Motor neuron (in vitro differentiated cells): Measurements from ENCODE around the gene TH. TPM values are rescaled to one million over a fixed set of nuclear protein-coding genes. Genes with fewer than 3 reads are reported as not detected.
"Not testable (repeated sequence)": the region's sequence is repeated elsewhere in the genome, so short reads cannot be mapped to it uniquely, and the experiment has no call there.

Experiments used
- ATAC-seq, 8 experiments: fragments of 200-7000 bp; cut with Tn5 transposase; replicated peaks in 6 of 8; 2 replicates each; pipeline ENCODE4 v1.8.0; 2021; ENCODE audit warnings: mild to moderate bottlenecking in 8 of 8, moderate library complexity in 8 of 8
- H3K27ac ChIP-seq, 2 donors: fragments of 250-450 bp; sonication (Bioruptor Pico); 2 replicates each; pipeline ENCODE4 v1.9.0; 2021; ENCODE audit warnings: antibody characterized with exemption in 2 of 2, mild to moderate bottlenecking in 2 of 2, moderate library complexity in 1 of 2
- H3K4me1 ChIP-seq, 2 donors: fragments of 250-450 bp; sonication (Bioruptor Pico); replicated peaks in 1 of 2; 2 replicates each; pipeline ENCODE4 v1.6.1; 2021; ENCODE audit warnings: antibody characterized with exemption in 2 of 2, mild to moderate bottlenecking in 2 of 2, moderate library complexity in 1 of 2
- H3K4me3 ChIP-seq, 5 donors: fragments of 250-450 bp; sonication (Bioruptor Pico); 2 replicates each; pipeline ENCODE4 v1.9.0; 2021; ENCODE audit warnings: antibody characterized with exemption in 5 of 5, mild to moderate bottlenecking in 5 of 5, moderate library complexity in 4 of 5
- WGBS, 10 experiments: fragments of 450-650 bp; shearing (Covaris generic); methylation state at CpG; one replicate each; pipeline ENCODE4 v1.0.0; 2022; 5-methylcytosine and 5-hydroxymethylcytosine counted together
- in situ Hi-C, 9 experiments: fragments of 400-800 bp; cut with MboI; loops; one replicate each; pipeline ENCODE4 v1.15.0; 2021; ENCODE audit warnings: low sequenced_read_pairs in 9 of 9, low pct_unique_long_range_greater_than_20kb in 2 of 9; ENCODE audit not compliant: unreplicated experiment in 9 of 9
- total RNA-seq, 8 experiments: library from RNA; unstranded; fragments of 300-600 nt; gene quantifications; 2 replicates each; pipeline versions ENCODE4 v1.2.3 to v1.2.4, GENCODE V29; 2022

TH gene
- total RNA-seq, 8 experiments from 2014 or later, result 0.50 to 2.2 (median 0.60) TPM; not detected in 1

GRCh38 chr11:2198621-2199365 lies 27.2 kb upstream of the TH start:
- no peak for ATAC-seq
- WGBS, 10 experiments, result 83 to 100% (median 100%) methylated on average over 1 to 14 of the region's 21 CpGs; no CpG with 5 or more reads in 7 of the 10 experiments
- in situ Hi-C loops, result loop anchor here in 8 of 9 experiments (10.0 to 25.0 kb wide), 4 partner anchors 214 to 689 kb away; partner anchors contain the start of genes TSSC4 (in 5 of the 8), CDKN1C (in 2 of the 8), KCNQ1 (in 1 of the 8) and TRPM5 (in 1 of the 8)
- Histone ChIP-seq H3K4me3 (no peak overlapping the region), H3K4me1 (peaks cover 0 to 5% of the 10 kb centered on the region in 2 donors), H3K27ac (no peak overlapping the region)

GRCh38 chr11:2197771-2198520 lies 26.3 kb upstream of the TH start:
- peak in 4 of 8 experiments; percentile 2 to 18 (median 12) for ATAC-seq
- Histone ChIP-seq H3K4me1 (peaks cover 0 to 5% of the 10 kb centered on the region in 2 donors), H3K27ac (no peak overlapping the region), H3K4me3 (no peak overlapping the region)
- WGBS, 10 experiments, result 66 to 93% (median 82%) methylated on average over 3 to 9 of the region's 28 CpGs; no CpG with 5 or more reads in 6 of the 10 experiments
- in situ Hi-C loops, result loop anchor here in 8 of 9 experiments (10.0 to 25.0 kb wide), 4 partner anchors 214 to 689 kb away; partner anchors contain the start of genes TSSC4 (in 5 of the 8), CDKN1C (in 2 of the 8), KCNQ1 (in 1 of the 8) and TRPM5 (in 1 of the 8)

GRCh38 chr11:2196970-2197770 lies 25.6 kb upstream of the TH start:
- peak; percentile 66 to 88 (median 84) for ATAC-seq
- H3K27ac ChIP-seq, result no peak overlapping the region
- no peak overlapping the region for H3K4me3 ChIP-seq
- in situ Hi-C loops, result loop anchor here in 8 of 9 experiments (10.0 to 25.0 kb wide), 4 partner anchors 215 to 690 kb away; partner anchors contain the start of genes TSSC4 (in 5 of the 8), CDKN1C (in 2 of the 8), KCNQ1 (in 1 of the 8) and TRPM5 (in 1 of the 8)
- 14 to 100% (median 33%) methylated on average over 1 to 8 of the region's 23 CpGs; no CpG with 5 or more reads in 1 of the 10 experiments for WGBS, 10 experiments
- peaks cover 0 to 5% of the 10 kb centered on the region in 2 donors for H3K4me1 ChIP-seq

GRCh38 chr11:2195756-2196088 lies 24.1 kb upstream of the TH start:
- Histone ChIP-seq H3K27ac (no peak overlapping the region), H3K4me1 (peaks cover 6 to 14% of the 10 kb centered on the region in 2 donors), H3K4me3 (no peak overlapping the region)
- 100% methylated on average over 1 of the region's 7 CpGs; no CpG with 5 or more reads in 9 of the 10 experiments for WGBS, 10 experiments
- in situ Hi-C loops, result loop anchor here in 8 of 9 experiments (10.0 to 25.0 kb wide), 4 partner anchors 217 to 692 kb away; partner anchors contain the start of genes TSSC4 (in 5 of the 8), CDKN1C (in 2 of the 8), KCNQ1 (in 1 of the 8) and TRPM5 (in 1 of the 8)
- no peak for ATAC-seq

- peak in 7 of 8 experiments; percentile 14 to 45 (median 21) for ATAC-seq
- Histone ChIP-seq H3K27ac (no peak overlapping the region), H3K4me3 (no peak overlapping the region), H3K4me1 (peaks cover 12 to 20% of the 10 kb centered on the region in 2 donors)
- in situ Hi-C loops, result loop anchor here in 8 of 9 experiments (10.0 to 25.0 kb wide), 4 partner anchors 217 to 692 kb away; partner anchors contain the start of genes TSSC4 (in 5 of the 8), CDKN1C (in 2 of the 8), KCNQ1 (in 1 of the 8) and TRPM5 (in 1 of the 8)
- 3 to 80% (median 40%) methylated on average over 1 to 10 of the region's 24 CpGs; no CpG with 5 or more reads in 5 of the 10 experiments for WGBS, 10 experiments
Measured at GRCh38 chr11:2194877-2195755, 23.5 kb upstream of the TH start.

- not testable (repeated sequence) for H3K27ac ChIP-seq, H3K4me3 ChIP-seq
- peak in 1 of 8 experiments; percentile 6 for ATAC-seq
- in situ Hi-C loops, result loop anchor here in 8 of 9 experiments (10.0 to 25.0 kb wide), 4 partner anchors 218 to 693 kb away; partner anchors contain the start of genes TSSC4 (in 5 of the 8), CDKN1C (in 2 of the 8), KCNQ1 (in 1 of the 8) and TRPM5 (in 1 of the 8)
- H3K4me1 ChIP-seq, result peaks cover 17 to 23% of the 10 kb centered on the region in 2 donors
- whole genome bisulfite sequencing, 10 experiments, result 0 to 86% (median 58%) methylated on average over 1 to 7 of the region's 20 CpGs; no CpG with 5 or more reads in 7 of the 10 experiments
Measured at GRCh38 chr11:2193888-2194595, 22.4 kb upstream of the TH start.

GRCh38 chr11:2193099-2193887 lies 21.7 kb upstream of the TH start:
- peak in 3 of 8 experiments; percentile 79 to 81 (median 81) for ATAC-seq
- in situ Hi-C loops, result loop anchor here in 8 of 9 experiments (10.0 to 25.0 kb wide), 4 partner anchors 219 to 694 kb away; partner anchors contain the start of genes TSSC4 (in 5 of the 8), CDKN1C (in 2 of the 8), KCNQ1 (in 1 of the 8) and TRPM5 (in 1 of the 8)
- Histone ChIP-seq H3K4me3 (no peak overlapping the region), H3K4me1 (peaks cover 17 to 23% of the 10 kb centered on the region in 2 donors), H3K27ac (no peak overlapping the region)
- 43 to 100% (median 86%) methylated on average over 1 to 10 of the region's 26 CpGs; no CpG with 5 or more reads in 4 of the 10 experiments for WGBS, 10 experiments

- Histone ChIP-seq H3K4me3 (no peak overlapping the region), H3K4me1 (peaks cover 17 to 23% of the 10 kb centered on the region in 2 donors), H3K27ac (no peak overlapping the region)
- ATAC-seq, result no peak
- in situ Hi-C loops, result loop anchor here in 8 of 9 experiments (10.0 to 25.0 kb wide), 4 partner anchors 220 to 695 kb away; partner anchors contain the start of genes TSSC4 (in 5 of the 8), CDKN1C (in 2 of the 8), KCNQ1 (in 1 of the 8) and TRPM5 (in 1 of the 8)
- WGBS, 10 experiments, result 60% methylated on average over 3 of the region's 10 CpGs; no CpG with 5 or more reads in 9 of the 10 experiments
Measured at GRCh38 chr11:2192435-2192834, 20.8 kb upstream of the TH start.

- Histone ChIP-seq H3K27ac (no peak overlapping the region), H3K4me1 (peaks cover 17 to 24% of the 10 kb centered on the region in 2 donors), H3K4me3 (no peak overlapping the region)
- 38 to 90% (median 60%) methylated on average over 1 to 3 of the region's 7 CpGs; no CpG with 5 or more reads in 5 of the 10 experiments for WGBS, 10 experiments
- in situ Hi-C loops, result loop anchor here in 8 of 9 experiments (10.0 to 25.0 kb wide), 4 partner anchors 220 to 695 kb away; partner anchors contain the start of genes TSSC4 (in 5 of the 8), CDKN1C (in 2 of the 8), KCNQ1 (in 1 of the 8) and TRPM5 (in 1 of the 8)
- ATAC-seq, result no peak
Measured at GRCh38 chr11:2191883-2192282, 20.3 kb upstream of the TH start.
